Daoy (cell line): ENCODE results near the gene MKI67. TPM values are rescaled to one million over a fixed set of nuclear protein-coding genes. Genes with fewer than 3 reads are reported as not detected.

Source experiments
- DNase-seq: peaks from one replicate; pipeline ENCODE4 v3.0.0-alpha.2; 2015; ENCODE audit warnings: low read depth
- total RNA-seq: library from RNA; depleted of rRNA; stranded (reverse); fragments of >200 nt; shearing (Covaris generic); gene quantifications from 2 replicates; pipeline ENCODE4 v1.2.3, GENCODE V29; 2014

MKI67 gene
- total RNA-seq, 1 experiment from 2014 or later: 32.2 TPM

DNA sequence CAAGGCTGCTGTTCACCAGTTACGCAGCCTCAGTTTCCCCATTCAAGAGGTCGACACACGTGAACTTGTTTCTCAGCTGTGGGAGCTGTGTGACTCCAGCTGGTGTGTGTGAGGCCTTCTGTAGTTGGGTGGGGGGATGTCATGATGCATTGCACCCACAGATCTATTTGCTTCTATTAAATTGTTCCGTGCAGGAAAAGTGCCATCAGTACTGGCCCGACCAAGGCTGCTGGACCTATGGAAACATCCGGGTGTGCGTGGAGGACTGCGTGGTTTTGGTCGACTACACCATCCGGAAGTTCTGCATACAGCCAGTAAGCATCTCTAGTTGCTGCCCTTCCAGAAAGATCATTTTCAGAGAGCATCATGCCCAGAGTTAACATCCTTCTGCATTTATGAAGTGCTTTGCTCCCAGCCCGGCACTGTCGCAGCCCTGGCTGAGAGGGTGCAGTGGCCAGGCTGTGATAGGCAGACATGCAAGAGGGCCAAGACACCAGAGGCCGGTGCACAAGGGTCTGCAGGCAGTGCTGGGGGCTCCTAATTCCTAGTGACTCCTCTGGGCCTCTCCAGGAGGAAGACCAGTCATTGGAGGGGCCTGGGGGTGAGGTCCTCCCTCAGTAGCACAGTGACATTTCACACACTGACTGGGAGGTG lies 60.2 kb downstream of the MKI67 start:
- no peak for DNase-seq

GRCh38 chr10:128064970-128065580 lies 61.1 kb downstream of the MKI67 start:
- DNase-seq: no peak

DNA sequence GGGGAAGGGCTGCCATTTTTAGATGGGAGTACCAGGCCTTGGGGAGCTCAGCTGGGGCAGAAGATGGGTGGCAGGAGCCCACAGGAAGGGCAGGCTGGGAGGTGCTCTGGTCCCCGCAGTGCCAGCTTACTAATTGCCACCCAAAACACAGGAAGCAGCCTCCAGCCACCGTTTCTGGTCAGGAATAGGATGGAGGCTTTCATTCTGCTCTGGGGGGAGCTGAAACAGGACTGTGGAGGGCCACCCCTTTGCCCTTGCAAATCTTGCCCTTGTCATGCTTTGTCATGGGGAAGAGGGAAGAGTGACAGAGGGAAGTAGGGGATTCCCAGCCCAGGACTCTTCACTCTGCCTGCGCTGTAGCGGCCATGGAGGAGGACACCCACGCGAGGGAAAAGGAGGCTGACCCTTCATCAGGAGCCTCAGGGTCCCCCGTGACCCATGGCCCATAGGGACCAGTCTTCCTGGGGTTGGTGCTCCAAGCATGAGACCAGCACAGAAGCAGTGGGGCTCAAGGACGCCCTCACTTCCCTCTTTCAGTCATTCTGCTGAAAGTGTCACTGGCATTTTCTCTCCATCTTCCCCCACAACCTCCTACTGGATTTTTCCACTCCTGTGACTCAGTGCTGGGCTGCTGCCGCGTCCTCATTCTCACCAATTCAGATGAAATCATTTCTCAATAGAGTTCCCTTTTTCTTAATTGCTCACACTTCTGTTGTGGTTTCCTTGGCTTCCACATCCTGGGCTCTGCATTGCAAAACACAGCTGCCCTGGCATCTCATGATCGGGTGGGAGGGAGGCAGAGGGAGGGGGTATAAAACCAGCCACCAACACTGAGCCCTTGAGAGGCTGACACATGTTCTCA lies 61.9 kb downstream of the MKI67 start:
- DNase-seq: peak; percentile 71

- no peak for DNase-seq
Measured at GRCh38 chr10:128063736-128064107, 62.5 kb downstream of the MKI67 start.

DNA sequence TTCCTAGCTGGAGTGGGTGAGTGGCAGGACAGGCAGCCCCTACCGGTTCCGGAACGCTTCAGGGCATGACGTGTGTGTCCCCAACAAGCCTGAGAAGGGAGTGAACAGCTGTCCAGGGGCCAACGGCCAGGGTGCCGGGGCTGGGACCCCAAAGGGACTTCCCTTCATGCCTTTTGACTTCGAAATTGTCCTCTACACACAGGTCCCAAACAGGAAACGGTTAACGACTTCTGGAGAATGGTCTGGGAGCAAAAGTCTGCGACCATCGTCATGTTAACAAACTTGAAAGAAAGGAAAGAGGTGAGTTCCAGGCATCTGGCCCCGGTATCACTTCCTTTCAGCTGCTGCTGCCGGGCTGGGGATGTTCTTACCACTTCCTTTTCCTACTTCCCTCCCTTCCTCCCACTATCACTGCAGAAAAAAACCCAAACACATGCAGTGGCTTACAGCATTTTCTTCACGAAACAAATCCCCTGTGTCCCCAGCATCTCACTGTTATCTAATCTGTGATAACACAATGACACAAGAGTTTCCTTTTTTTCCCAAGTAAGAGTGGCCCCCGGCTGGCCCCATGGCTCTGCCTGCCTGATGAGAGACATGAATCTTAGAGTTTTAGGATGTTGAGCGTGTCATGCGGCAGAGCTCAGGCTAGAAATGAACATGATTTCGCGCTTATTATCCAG lies 63.2 kb downstream of the MKI67 start:
- no peak for DNase-seq

- no peak for DNase-seq
Measured at GRCh38 chr10:128062331-128062880, 63.8 kb downstream of the MKI67 start.

DNA sequence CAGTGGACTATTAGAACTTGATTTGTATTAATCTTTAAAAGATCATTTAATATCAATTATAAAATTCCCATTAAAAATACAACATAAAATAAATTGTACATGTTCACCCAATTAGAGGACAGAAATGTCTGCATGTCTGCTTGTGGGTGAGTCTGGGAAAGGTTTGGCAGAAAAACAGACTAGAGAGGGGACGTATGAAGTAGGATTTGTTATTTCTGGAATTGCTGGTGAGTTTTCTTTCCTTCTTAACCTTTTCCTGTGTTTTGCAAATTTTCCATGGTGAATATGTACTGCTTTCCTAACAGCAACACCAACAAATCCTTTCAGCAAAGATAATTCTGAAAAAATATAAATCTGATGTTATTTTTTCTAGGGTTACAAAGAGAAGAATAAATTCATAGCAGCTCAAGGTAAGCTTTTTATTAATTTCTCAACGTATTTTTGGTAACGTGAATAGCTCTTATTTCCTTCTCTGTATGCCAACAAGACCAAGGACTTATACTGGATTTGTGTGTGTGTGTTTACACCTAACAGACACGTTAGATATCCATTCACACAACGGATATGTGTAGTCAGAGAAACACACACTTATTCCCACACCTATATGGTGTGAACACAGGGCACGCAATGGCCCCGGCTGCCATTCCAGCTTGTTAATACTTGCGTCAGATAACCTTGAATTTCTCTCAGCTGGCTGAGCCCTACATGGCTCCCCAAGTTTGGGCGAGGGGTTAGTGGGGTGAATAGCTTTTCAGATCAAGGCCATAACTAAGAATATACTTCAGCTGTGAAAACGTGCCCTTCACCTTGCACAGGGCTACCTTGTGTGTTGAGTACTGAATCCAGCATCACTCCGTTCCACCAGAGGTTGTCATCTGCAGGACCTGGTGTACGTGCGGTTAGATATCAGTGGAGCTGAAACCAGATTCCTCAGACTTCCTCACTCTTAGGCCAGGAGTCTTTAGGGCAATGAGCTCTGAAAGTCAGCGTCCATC lies 64.6 kb downstream of the MKI67 start:
- no peak for DNase-seq

DNA sequence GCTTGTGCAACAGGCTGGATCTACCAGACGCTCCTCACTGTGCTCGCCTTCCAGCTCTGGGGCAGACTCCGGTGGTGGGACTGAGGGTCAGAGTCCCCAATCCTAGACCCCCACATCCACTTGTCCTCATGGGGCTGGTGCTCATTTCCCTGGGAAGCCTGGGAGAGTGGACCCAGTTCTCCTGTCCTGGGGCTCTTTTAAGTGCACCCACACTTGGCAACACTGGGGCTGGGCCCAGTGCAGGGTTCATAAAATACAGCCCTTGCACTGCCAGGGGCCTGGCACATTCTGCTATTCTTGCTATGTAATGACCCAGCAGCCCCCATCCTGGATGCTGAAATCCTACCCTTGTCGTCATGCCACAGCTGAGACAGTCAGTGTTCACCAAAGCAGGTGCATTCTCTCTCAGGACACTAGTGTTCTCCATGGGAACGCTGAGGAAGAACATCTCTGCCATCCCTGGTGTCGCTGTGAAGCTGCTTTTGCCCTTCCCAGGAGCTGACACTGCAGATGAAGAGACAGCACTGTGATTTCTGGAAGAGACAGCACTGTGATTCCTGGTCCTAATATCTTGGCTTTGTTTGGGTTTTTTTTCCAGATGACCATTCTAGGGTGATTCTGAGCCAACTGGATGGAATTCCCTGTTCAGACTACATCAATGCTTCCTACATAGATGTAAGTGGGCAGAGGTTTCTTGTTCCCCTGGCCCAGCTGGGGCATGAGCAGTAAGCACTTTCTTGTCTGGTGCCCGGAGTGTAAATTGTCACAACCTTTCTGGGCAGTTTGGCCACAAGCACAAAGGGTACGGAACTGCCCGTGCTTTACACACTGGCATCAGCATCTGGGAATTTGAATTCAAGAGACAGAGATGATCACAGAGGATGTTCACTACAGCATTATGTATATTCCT lies 65.6 kb downstream of the MKI67 start:
- no peak for DNase-seq

DNA sequence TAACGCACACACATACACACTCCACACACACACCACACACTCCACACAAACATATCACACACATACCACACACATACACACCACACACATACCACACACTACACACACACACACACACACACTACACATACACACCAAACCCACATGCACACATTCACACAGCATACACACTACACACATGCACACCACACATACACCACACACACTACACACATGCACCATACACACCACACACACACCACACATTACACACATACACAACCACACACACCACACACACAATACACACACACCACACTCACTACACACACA lies 66.3 kb downstream of the MKI67 start:
- DNase-seq: no peak

GRCh38 chr10:128059266-128059981 lies 66.8 kb downstream of the MKI67 start:
- DNase-seq: no peak

DNA sequence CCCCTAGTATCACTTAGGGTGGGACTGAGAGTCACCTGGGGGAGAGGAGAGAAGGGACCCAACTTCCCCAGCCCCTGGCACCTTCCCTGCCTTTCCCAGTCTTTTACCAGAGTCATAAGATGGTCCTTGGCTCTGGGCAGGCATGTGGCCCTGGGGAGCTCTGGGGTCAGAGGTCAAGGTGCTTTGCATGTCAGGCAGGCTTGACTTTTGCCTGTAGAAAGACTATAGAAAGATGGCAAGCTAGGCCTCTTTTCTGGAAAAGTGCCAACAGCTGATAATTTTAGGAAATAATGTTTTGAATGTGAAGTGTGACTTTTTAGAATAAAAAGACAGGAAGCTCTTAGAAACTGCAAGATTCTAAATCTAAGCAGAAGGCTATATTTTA lies 67.5 kb downstream of the MKI67 start:
- no peak for DNase-seq

DNA sequence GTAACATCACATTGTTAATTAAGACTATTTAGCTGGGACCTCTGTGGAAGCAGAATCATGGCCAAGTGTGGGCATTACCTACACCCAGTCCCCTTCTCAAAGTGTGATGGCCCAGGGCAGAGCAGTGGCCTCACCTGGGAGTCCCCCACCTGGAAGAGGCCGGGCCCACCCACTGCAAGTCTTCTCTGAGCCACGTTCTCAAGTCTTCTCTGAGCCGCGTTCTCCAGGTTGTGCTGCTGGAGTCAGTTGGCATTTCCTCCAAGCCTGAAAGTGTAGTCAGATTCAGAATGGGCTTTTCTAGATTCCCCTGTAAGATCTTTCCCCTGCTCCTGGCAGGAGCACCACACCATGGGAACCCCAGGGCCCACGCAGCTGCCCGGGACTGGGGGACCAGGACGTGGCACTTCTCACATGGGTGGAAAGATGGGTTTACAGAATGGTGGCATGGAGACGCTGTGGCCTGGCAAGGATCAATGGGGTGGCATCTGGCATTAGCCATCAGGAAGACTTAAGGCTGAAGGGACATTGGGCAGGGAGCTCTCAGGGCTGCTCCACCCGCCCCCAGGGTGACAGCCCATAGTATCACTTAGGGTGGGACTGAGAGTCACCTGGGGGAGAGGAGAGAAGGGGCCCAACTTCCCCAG lies 68.0 kb downstream of the MKI67 start:
- no peak for DNase-seq

DNA sequence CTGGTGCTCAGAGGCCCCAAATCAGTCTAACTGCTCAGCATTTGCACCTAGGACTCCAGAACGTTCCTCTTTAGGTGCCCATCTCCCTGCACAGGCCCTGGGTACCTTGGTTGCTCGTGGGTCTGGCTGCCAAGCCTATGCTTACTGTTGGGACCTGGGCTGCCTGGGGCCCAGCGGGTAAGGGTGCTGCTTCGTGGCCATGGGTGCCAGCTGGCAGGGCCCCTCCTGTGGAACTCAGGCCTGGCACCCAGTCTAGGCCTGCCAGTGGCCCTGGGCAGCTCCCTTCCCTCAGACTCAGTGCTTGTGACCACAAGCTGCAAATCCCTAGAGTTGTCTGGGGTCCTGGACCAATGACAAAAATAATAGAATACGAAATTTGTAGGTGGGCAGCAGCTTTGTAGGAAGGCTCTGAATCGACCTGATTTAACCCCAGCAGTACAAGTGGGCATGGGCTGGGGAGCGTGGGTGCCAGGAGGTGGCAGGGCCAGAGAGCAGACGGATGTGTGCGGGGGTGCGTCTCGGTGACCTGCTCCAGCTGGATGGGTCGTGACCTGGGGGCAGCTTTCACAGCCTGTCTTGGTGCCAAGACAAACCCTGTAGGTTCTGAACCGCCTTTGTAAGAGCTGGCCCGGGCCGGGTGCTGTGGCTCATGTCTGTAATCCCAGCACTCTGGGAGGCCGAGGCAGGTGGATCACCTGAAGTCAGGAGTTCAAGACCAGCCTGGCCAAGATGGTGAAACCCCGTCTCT lies 69.7 kb downstream of the MKI67 start:
- no peak for DNase-seq

DNA sequence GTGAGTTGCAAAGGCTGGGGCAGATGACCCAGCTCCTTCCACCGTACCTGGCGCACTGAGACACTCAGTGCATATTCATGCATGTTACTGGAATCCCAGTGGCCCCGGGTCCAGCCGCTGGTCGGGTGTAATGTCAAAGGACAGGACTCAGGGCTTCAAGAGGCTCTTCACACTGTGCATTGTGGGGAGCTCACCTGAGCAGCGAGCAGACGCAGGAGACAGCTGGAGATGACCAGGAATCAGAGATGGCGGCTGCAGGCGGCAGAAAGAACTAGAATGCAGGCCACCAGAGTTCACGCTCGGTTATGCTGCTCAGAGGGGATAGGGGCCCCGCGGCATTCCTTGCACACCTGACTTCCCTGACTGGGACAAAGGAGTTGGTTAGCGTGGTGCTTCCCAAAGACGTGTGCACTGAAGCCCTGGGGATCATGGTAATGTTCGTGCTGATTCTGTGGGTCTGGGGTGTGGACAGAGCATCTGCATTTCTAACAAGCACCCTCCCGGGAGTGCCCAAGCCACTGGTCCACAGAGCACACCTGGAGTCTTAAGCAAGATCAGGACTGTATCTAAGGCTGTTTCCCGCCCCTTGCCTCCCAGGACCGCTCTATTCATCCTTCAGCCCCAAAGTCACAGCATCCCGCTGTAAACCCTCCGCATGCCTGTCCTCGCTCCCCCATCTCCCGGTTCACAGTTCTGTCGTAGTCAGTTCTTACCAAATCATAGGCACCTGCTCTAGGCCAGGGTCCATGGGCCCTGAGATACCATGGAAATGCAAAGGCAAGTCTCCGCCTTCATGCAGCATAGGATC lies 71.0 kb downstream of the MKI67 start:
- DNase-seq: no peak

- DNase-seq: no peak
Measured at GRCh38 chr10:128054163-128054970, 71.9 kb downstream of the MKI67 start.

GRCh38 chr10:128053356-128053755 lies 72.9 kb downstream of the MKI67 start:
- DNase-seq: no peak
